Hypothalamus (tissue), 51 donors: ENCODE data around the gene IDH2.
"Not testable (repeated sequence)": the region's sequence is repeated elsewhere in the genome, so short reads cannot be mapped to it uniquely, and the experiment has no call there.

Experiments used
- DNase-seq, 51 donors: peaks; one replicate each; lab custom pipeline; 2025; lab: John Stamatoyannopoulos, UW

IDH2 gene

DNA sequence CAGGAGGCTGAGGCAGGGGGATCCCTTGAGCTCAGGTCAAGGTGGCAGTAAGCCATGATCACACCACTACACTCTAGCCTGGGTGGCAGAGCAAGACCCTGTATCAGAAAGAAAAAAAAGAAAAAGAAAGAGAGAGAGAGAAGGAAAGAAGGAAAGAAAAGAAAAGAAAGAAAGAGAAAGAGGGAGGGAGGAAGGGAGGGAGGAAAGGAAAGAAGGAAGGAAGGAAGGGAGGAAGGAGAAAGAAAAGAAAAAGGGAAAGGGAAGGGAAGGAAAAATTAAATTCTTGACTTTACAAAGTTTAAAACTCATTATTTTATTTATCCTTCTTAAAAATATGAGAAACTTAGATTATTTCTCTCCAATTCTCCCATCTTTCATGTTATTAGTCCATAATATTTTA lies 17.1 kb upstream of the IDH2 start:
- no peak for DNase-seq

DNA sequence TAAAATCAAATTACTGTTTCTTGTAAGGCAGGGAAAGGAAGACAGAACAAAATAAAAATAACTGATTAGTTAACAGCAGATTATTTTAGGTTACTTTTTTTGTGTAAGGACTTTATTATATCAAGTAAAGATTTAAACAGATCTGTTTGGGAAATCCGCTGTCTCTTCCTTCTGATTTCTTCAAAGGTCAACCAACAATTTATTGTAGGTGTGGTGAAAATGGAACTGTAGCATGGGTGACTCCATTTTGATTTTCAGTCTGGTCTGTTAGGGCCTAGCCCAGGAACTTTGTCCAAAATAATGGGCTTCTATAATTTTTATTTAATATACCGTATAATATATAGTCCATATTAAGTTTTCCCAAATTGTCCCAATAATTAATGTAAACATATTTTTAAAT lies 13.5 kb upstream of the IDH2 start:
- DNase-seq, result no peak

DNA sequence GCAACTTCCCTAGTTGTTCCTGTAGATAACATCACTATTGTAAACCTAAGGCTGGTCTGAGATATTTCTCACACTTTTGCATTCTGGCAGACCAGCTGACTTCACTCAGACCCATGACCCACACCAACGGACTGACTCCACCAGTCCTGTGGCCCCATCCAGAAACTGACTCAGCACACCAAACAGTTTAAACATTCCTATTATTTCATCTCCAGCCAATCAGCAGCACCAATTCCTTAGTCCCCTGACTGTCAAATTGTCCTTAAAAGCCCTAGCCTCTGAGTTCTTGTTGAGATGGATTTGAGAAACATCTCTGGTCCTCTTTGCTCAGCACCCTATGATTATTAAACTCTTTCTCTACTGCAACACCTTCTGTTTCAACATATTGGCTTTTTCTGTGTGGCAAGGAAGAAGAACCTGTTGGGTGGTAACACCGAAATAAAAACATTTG lies 12.2 kb upstream of the IDH2 start:
- DNase-seq, result no peak

DNA sequence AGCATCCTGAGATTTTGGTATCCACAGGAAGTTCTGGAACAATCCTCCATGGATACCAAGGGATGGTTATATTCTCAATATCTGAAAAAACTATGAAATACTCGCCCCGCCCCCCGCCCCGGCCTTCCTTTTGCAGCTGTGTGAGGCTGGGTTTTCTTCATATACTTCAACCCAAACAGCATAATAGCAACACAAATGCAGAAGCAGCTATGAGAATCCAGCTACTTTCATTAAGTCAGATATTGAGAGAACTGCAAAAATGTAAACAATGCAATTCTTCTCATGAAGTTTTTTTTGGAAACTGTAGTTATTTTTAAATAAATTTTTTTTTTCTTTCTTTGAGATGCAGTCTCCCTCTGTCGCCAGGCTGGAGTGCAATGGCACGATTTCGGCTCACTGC lies 10.9 kb upstream of the IDH2 start:
- no peak for DNase-seq

DNA sequence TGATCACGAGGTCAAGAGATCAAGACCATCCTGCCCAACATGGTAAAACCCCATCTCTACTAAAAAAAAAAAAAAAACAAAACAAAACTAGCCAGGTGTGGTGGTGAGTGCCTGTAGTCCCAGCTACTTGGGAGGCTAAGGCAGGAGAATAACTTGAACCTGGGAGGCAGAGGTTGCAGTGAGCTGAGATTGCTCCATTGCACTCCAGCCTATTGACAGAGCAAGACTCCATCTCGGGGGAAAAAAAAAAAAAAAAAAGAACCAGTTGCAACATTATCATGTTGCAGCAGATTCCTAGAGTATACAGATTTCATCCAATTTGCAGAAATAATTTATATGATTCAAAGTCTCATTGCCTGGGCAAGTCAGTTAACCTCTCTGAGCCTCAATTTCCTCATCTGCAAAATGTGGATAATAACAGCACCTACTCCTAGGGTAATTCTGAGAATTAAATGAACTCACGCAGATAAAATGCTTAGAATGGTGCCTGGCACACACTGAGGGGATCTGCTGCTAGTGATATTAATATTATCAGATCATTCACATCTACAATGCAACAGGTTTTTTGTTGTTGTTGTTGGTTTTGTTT lies 7.0 kb upstream of the IDH2 start:
- not testable (repeated sequence) for DNase-seq

DNA sequence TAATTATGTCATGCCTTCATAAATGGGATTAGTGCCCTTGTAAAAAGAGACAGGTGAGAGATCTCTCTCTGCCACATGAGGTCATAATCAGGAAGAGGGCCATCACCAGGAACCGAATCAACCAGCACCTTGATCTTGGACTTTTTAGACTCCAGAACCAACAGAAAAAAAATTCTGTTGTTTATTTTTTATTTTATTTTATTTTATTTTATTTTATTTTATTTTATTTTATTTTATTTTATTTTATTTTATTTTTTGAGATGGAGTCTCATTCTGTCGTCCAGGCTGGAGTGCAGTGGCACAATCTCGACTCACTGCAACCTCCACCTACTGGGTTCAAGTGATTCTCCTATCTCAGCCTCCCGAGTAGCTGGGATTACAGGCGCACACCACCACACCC lies 5.8 kb upstream of the IDH2 start:
- not testable (repeated sequence) for DNase-seq

DNA sequence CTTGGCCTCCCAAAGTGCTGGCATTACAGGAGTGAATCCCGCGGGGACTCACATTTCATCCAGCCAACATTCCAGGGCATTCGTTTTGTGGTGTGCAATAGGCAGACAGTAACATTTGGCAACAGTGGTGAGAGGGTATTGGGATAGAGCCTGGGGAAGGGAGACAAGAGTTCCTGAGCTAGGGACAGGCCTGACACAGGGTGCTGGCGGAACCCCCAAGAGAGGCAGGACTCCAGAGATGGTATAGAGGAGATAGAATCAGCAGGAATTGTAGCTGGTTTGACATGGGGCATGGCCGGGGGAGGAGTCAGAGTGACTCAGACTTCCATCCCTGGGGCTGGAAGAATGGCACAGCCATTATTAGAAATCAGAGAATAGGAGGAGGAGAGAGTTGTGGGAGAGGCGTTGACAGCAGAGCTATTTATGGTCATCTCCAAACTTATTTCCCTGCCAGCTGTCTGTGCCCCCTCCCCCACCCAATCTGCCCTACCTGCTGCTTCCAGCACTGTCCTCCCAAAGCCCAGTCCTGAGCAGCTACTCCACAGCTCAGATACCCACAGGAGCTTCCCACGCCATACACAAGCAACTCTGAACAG lies 4.4 kb upstream of the IDH2 start:
- peak in 1 of 51 donors; percentile 41 for DNase-seq

DNA sequence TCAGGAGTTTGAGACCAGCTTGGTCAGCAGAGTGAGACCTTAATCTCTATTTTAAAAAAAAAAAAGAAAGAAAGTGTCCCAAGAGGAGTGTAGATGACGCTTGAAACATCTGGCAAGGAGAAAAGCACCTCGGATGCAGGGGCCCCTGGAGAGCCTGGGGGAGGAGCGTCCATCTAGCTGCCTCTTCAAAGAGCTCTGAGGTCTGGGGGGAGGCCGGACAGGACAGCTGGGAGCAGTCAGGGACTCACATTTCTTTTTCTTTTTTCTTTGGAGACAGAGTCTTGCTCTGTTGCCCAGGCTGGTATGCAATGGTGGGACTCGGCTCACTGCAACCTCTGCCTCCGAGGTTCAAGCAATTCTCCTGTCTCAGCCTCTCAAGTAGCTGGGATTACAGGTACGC lies 3.3 kb upstream of the IDH2 start:
- no peak for DNase-seq

DNA sequence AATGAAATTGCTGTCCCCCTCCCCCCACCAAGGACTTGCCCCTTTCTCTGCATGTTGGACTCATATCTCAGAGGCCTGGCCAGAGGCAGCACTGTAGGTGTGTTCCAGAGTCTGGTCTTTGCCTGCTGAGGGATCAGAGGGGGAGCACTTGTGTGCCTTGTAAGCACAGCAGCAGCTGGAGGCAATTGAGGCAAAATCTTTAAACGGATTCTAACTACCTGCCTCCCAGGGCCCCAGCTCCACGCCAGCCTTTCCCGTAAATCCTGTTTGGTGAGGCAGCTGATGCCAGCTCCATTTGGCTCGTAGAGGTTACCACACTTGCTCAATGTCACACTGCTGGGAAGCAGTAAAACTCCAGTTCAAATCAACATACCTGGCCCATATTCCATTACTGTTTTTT lies 2.3 kb upstream of the IDH2 start:
- no peak for DNase-seq

DNA sequence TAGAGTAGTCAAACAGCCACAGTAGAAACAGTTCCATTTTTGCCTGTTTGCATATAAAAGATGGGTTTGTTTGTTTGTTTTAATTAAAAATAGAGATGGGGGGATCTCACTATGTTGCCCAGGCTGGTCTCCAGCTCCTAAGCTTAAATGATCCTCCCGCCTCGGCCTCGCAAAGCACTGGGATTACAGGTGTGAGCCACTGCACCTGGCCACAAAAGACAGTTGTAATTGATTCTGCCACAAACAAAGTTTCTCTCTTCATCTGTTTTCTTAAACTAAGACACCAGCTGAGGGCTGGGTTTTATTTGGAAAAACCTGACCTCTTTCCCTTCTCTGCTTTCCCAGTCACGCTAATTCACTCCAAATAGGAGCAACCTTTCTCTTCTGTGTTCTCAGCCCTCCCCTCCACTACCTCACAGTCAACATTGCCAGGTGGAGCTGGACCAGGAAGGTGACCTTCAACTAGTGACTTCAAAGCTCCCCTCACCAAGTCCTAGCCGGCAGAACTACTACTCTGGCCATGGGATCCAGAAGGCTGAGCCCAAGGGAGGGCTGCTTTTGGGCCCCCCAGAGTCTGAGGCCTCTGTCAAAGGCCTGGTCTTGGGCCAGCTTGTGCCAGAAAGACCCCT lies 1.5 kb upstream of the IDH2 start:
- DNase-seq, result no peak

DNA sequence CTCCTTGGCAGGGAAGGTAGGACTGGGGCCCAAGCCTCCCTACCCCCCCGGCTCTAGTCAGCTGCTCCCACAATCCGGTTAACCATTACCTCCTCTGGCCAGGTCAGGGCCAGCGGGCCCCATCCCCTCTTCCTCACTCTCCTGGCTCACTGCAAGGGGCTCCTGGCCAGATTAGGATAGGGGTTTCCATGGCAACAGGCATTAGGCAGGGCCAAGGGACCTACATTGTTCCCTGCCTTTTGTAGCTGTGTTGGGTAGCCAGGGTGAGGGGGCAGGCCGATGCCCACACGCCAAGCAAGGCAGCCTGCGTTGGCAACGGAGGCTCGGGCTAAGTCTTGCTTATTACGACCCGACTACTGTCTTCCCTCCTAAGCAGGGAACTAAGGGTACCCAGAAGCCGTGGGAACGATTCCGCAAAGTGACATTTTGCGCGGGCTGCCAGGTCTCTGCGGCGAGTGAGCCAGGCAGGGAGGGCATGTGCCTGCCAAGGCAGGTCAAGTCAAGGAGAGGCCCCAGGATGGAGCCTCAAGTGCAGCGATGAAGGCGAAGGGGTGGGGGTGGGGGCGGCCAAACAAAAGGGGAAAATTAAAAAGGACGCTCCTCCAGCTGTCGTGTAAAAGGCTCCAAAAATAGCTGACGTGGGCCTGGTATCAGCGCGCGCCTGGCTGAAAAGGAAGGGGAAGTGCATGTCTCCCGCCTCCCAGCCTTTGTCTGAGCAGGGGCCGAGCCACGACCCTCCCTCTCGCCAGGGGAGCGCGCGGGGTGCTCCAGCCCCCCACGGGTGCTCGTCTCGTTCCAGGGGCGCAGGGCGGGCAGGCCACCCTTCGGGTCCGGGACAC lies 919 bp downstream of the IDH2 start:
- peak in 45 of 51 donors; percentile 43 to 93 (median 72) for DNase-seq

DNA sequence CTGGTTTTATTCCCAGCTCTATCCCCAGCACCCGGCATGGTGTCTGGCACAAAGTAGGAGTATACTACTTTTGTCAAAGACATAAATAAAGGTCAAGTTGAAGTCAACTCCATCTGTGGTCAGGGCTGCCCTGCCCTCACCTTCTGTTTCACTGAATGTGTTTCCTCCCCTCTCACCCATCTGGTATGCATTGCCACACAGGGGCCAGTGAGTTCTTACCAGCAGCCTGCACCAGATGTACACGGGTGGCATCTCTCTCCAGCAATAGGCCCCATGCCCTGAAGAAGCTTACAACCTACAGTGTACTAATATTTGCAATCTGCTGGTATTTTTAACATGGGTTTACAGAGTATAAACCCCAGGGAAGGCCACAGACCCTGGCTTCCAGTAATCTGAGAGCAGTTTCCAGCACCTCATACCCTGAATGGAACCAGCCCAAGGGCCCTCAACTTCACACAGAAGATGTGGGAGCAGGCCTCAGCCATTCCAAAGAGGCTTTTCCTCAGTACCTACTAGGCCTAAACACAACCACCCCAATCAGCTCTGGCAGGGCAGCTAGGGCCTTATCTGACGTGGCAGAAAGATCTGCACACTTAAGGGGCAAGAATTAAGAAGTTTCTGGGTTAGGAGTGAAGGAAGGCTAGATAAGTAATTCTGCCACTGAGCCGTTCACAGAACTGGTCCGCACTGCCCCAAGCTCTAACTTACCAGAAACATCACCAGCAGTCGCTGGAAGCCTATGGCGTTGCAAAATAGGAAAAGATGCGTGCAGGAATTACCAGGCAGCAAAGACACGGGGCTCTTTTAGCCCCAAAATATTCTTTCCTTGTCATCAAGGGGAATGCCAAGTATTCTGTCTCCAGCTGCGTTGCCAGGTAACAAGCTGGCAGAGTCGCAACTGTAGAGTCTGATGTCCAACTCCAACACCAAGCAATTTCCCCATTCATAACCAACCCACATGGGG lies 2.1 kb downstream of the IDH2 start:
- peak in 32 of 51 donors; percentile 26 to 79 (median 56) for DNase-seq

DNA sequence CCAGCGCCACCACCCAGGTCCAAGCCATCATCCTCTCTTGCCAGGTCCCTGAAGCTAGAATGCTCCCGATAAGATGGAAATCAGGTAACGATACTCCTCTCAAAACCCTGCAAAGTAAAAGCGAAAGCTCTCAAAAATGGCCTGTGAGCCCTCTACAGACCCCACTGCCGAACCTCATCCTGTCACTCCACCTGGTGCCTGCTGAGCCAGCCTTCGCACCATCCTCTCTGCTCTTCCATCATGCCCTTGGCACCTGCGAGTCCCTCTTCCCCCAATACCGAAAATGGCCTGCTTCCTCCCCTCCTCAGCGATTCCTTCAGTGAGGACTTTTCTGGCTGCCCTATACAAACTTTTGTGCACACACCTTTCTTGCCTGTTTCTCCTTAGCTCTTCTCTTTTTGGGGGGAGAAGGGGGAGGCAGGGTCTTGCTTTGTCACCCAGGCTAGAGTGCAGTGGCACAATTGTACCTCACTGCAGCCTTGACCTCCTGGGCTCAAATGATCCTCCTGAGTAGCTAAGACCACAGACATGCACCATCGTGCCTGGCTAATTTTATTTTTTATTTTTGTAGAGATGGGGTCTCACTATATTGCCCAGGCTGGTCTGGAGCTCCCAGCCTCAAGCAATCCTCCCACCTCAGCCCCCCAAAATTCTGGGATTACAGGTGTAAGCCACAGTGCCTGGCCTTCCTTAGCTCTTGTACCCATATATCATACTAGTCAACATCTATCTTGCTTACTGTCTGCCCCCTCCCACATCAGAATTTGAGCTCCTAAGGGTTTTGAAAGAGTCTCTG lies 3.0 kb downstream of the IDH2 start:
- no peak for DNase-seq

DNA sequence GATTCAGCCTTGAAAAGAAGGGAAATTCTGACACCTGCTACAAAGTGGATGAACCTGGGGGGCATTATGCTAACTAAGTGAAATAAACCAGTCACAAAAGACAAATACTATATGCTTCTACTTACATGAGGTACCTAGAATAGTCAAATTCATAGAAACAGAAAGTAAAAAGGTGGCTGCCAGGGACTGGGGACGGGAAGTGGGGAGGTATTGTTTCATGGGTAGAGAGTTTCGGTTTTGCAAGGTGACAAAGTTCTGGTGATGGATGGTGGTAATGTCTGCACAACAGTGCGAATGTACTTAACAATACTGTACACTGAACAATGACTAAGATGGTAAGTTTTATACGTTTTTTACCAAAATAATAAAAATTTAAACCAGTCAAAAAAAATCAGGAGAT lies 4.8 kb downstream of the IDH2 start:
- no peak for DNase-seq

DNA sequence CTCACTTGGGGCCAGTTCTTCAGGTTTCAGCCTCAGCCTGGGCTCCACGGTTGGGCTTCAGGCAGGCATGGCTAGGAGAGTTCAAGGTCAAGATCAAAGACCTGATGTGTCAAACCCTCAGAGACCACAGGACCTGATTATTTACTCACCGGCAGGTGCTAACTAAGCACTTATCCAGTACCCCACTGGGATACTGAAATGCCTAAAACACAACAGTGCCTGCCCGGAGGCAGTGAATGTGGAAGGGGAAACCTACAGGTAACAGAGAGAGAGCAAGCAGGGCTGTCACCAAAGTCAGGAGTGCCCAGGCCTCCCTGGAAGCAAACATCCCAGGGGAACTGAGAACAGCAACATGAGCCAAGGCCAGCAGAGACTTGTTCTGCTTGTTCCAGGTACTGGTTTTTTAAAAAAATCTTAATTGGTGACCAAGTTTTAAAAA lies 6.7 kb downstream of the IDH2 start:
- no peak for DNase-seq

DNA sequence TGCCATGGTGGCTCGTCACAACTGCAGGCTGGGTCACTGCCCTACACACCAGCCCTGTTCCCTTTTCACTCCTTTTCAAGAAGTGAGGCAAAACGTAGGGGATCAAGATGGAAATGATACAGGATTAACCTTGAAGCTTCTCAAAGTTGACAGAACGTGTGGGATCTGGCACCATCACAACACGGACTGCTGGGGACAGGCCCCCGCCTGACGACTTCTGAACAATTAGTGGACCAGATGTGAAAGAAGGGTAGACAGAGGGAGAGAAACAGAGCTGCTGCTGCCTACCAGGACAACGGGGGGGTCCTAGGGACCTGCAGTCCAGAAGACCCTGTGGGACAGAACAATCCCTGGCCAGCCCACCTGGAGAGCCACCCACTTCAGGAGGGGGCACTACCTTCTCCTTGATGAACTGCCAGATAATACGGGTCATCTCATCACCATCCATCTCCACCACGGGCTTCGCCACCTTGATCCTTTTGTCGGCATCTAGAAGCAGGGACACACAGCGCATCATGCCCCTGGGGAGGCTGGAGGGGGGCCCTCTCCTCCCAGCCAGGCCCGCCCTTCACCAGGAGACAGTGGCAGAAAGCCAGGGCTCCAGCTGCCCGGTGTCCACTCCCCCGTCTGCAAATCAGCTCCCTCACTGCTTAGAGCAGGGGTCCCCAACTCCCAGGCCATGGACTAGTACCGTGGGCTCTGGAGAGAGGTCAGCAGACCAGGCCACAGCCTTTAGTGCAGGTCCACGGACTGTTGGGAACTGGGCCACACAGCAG lies 10.9 kb downstream of the IDH2 start:
- DNase-seq, result no peak

DNA sequence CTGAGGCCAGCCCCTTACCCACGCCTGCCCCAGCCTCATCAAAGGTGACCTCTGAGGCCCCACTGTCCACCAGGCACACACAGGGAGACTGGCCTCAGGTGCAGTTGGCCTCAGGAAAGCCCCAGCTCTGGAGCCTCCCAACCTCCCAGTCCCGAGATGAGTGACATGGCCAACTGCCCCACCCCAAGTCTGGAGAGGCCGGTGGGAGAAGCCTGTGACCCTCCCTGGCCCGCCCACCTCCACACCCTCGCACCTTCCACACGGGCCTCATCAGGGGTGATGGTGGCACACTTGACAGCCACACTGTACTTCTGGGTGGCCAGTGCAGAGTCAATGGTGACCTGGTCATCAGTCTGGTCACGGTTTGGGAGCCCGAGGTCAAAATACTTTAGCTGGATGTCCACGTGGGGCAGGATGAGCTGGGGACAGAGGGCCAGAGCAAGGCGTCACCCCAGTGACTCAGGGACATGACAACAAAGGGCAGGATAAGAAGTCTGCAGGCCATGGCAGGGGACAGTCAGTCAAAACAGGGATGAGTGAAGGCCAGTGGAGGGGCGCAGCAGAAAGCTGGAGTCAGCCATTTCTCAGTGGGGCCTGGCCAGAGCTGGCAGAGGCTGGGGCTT lies 11.9 kb downstream of the IDH2 start:
- no peak for DNase-seq
